GM12878 (cell line): ENCODE results near the gene DMD. TPM values are rescaled to one million over a fixed set of nuclear protein-coding genes. Genes with fewer than 3 reads are reported as not detected.

ENCODE experiments used
- ATAC-seq: fragments of 200-7000 bp; cut with Tn5 transposase; 3 replicates; pipeline ENCODE4 v1.9.1; 2020; ENCODE audit warnings: mild to moderate bottlenecking, moderate library complexity
- BruUV-seq: library from RNA; stranded (reverse); fragments of 400-500 nt; replicated peaks from 2 replicates; lab custom pipeline; 2021; lab: Mats Ljungman, UMichigan
- CTCF ChIA-PET: fragments of 300-600 bp; sonication (Branson Sonifier 250); formaldehyde crosslinking; extraction: SDS; loops from one replicate; lab custom pipeline; 2021; ENCODE audit warnings: inconsistent platforms; lab: Yijun Ruan, JAX
- POLR2A ChIA-PET: fragments of 350-600 bp; formaldehyde crosslinking; extraction: SDS; loops from one replicate; lab custom pipeline; 2021; ENCODE audit warnings: inconsistent platforms; lab: Charles Lee
- RAD21 ChIA-PET: fragments of 300-600 bp; sonication (Branson Sonifier 250); formaldehyde crosslinking; loops from one replicate; lab custom pipeline; 2023; ENCODE audit warnings: antibody characterized with exemption; ENCODE audit not compliant: unreplicated experiment; lab: Charles Lee
- SMC1A ChIA-PET: fragments of 300-600 bp; sonication (Branson Sonifier 250); formaldehyde crosslinking; loops from one replicate; lab custom pipeline; 2023; ENCODE audit not compliant: unreplicated experiment, uncharacterized antibody; lab: Charles Lee
- DNase-seq: peaks from one replicate; pipeline ENCODE4 v3.0.0-alpha.2; 2011; ENCODE audit warnings: low read depth, low spot score
- FAIRE-seq: peaks from 3 replicates; lab custom pipeline; 2011; peaks lifted over from hg19 to GRCh38; lab: Jason Lieb, UNC
- H2AFZ ChIP-seq: 2 replicates; pipeline ENCODE4 v1.6.0; 2011; ENCODE audit warnings: low read depth, low read length, control low read depth; ENCODE audit not compliant: control insufficient read depth
- H3K27ac ChIP-seq: 2 replicates; pipeline ENCODE4 v1.5.1; 2011; ENCODE audit warnings: control low read depth; ENCODE audit not compliant: control insufficient read depth, insufficient read depth
- H3K27me3 ChIP-seq, 2 experiments: replicated peaks in 1 of 2; 2 replicates each; pipeline versions ENCODE4 v1.6.0 to v1.6.1; 2011; ENCODE audit warnings: low read length in 1 of 2; ENCODE audit not compliant: control insufficient read depth in 2 of 2, insufficient read depth in 2 of 2
- H3K36me3 ChIP-seq, 2 experiments: 2 replicates each; pipeline ENCODE4 v1.5.1; 2011; ENCODE audit warnings: low read length in 1 of 2; ENCODE audit not compliant: control insufficient read depth in 2 of 2, insufficient read depth in 2 of 2
- H3K4me1 ChIP-seq: 2 replicates; pipeline ENCODE4 v1.6.1; 2011; ENCODE audit warnings: mild to moderate bottlenecking, low read length, moderate library complexity, mixed read lengths; ENCODE audit not compliant: control insufficient read depth, insufficient read depth
- H3K4me2 ChIP-seq: 2 replicates; pipeline ENCODE4 v1.6.0; 2011; ENCODE audit warnings: control low read depth; ENCODE audit not compliant: control insufficient read depth, insufficient read depth
- H3K4me3 ChIP-seq: fragments of 200-600 bp; sonication (generic); 2 replicates; pipeline ENCODE4 v1.5.1; 2016
- H3K79me2 ChIP-seq: 2 replicates; pipeline ENCODE4 v1.6.0; 2011; ENCODE audit warnings: low read length; ENCODE audit not compliant: control insufficient read depth, insufficient read depth
- H3K9ac ChIP-seq: 2 replicates; pipeline ENCODE4 v1.8.0; 2011; ENCODE audit warnings: low read length, control low read depth, mixed read lengths; ENCODE audit not compliant: control insufficient read depth, insufficient read depth
- H3K9me3 ChIP-seq: replicated peaks from 3 replicates; pipeline ENCODE4 v1.5.1; 2011; ENCODE audit warnings: mild to moderate bottlenecking, low read length; ENCODE audit not compliant: control insufficient read depth, insufficient read depth
- H4K20me1 ChIP-seq: 2 replicates; pipeline ENCODE4 v1.6.0; 2011; ENCODE audit not compliant: control insufficient read depth, insufficient read depth
- CBFB ChIP-seq: IDR thresholded peaks from 2 replicates; pipeline ENCODE4 v1.6.1; 2016; ENCODE audit warnings: antibody characterized with exemption, low read depth
- CBX3 ChIP-seq: fragments of 200-600 bp; sonication (generic); IDR thresholded peaks from 2 replicates; pipeline ENCODE4 v1.6.1; 2016; ENCODE audit warnings: low read depth, borderline replicate concordance
- DPF2 ChIP-seq: fragments of 450-650 bp; IDR thresholded peaks from 2 replicates; pipeline ENCODE4 v1.6.1; 2017; ENCODE audit warnings: mild to moderate bottlenecking
- FOXM1 ChIP-seq: IDR thresholded peaks from 2 replicates; pipeline ENCODE4 v1.6.1; 2012; ENCODE audit warnings: low read depth, mild to moderate bottlenecking, inconsistent platforms, low read length, moderate library complexity
- NFYB ChIP-seq: IDR thresholded peaks from 2 replicates; pipeline ENCODE4 v1.6.1; 2011; ENCODE audit warnings: low read depth, mild to moderate bottlenecking, low read length, improper control_type of control experiment, moderate library complexity; ENCODE audit not compliant: insufficient read depth
- NKRF ChIP-seq: fragments of 450-650 bp; conservative IDR thresholded peaks from 2 replicates; pipeline ENCODE4 v1.6.1; 2017; ENCODE audit warnings: mild to moderate bottlenecking, moderate library complexity
- PAX8 ChIP-seq: fragments of 450-650 bp; IDR thresholded peaks from 2 replicates; pipeline ENCODE4 v1.6.1; 2017; ENCODE audit warnings: mild to moderate bottlenecking, moderate library complexity
- POLR2AphosphoS5 ChIP-seq: IDR thresholded peaks from 2 replicates; pipeline ENCODE4 v1.6.1; 2011; ENCODE audit warnings: mild to moderate bottlenecking, low read length, inconsistent platforms
- STAT3 ChIP-seq: IDR thresholded peaks from 2 replicates; pipeline ENCODE4 v1.6.1; 2011; ENCODE audit warnings: low read depth, low read length, improper control_type of control experiment
- WGBS: methylation state at CpG from one replicate; pipeline ENCODE4 v1.1.6; 2016; ENCODE audit warnings: low lambda C conversion rate; ENCODE audit not compliant: insufficient replicate concordance, insufficient coverage; ENCODE audit errors: missing lambda C conversion rate; 5-methylcytosine and 5-hydroxymethylcytosine counted together
- in situ Hi-C: fragments of 300-500 bp; cut with MboI; formaldehyde crosslinking; loops from 9 replicates; pipeline ENCODE4 v1.14.3; 2018; ENCODE audit warnings: mixed read lengths
- intact Hi-C: fragments of 100-400 bp; cut with micrococcal nuclease; formaldehyde crosslinking; loops from one replicate; pipeline ENCODE4 v1.14.2; 2022; ENCODE audit not compliant: unreplicated experiment
- polyA plus RNA-seq, 11 experiments: library from polyadenylated mRNA; depleted of rRNA in 4 of 11; unstranded in 6 of 11; stranded (reverse) in 5 of 11; fragments of >200 nt; fragmentation: Nextera tagmentation in 4 of 11; fragmentation: Illumina TruSeq in 1 of 11; extraction: Ambion mirVana in 4 of 11; extraction: Trizol in 1 of 11; gene quantifications; 1 replicate in 1 of 11; 2 replicates in 10 of 11; pipeline versions ENCODE4 v1.2.1 to v1.2.3, GENCODE V29; 2011 to 2016; ENCODE audit warnings: inconsistent platforms in 2 of 11, missing spikeins in 2 of 11, low read depth in 1 of 11
- total RNA-seq, 4 experiments: library from RNA; depleted of rRNA in 3 of 4; stranded (reverse); fragments of >200 nt in 3 of 4; fragmentation: Illumina TruSeq in 1 of 4; extraction: Trizol in 1 of 4; gene quantifications; 2 replicates each; pipeline versions ENCODE4 v1.2.1 to v1.2.3, GENCODE V29; 2013 to 2021
- TF ChIP-seq, protein P1 (sequence below): IDR thresholded peaks from 2 replicates; pipeline ENCODE4 v1.6.1; 2011; ENCODE audit warnings: borderline replicate concordance, low read depth, mild to moderate bottlenecking, moderate library complexity, mixed read lengths, low read length; ENCODE audit not compliant: insufficient read depth; ENCODE audit errors: extremely low read length

Gene DMD
- total and polyA plus RNA-seq, 10 of the 15 experiments (the other 5 are each of a cell fraction or from before 2014, with no cell fraction given), result 1.4 to 24.3 (median 4.3) TPM

GRCh38 chrX:32170481-32170880, 1040.9 kb downstream of the DMD start:
- POLR2A ChIA-PET, result no interaction called here
- Histone ChIP-seq H4K20me1 (no peaks in the 10 kb centered on the region), H3K79me2 (no peaks in the 10 kb centered on the region), H3K27ac (no peak overlapping the region), H3K36me3 (no peaks in the 10 kb centered on the region), H3K4me1 (no peaks in the 10 kb centered on the region), H3K27me3 (no peaks in the 10 kb centered on the region), H3K9me3 (no peaks in the 10 kb centered on the region), H3K9ac (no peak overlapping the region), H2AFZ (no peak overlapping the region), H3K4me2 (no peak overlapping the region), H3K4me3 (no peak overlapping the region)
- 24% methylated on average over 3 of the region's 3 CpGs for WGBS
- intact Hi-C loops (no loop called here), in situ Hi-C loops (no loop called here)
- SMC1A ChIA-PET, result no interaction called here
- CTCF ChIA-PET, result no interaction called here
- ATAC-seq (no peak), FAIRE-seq (no peak), DNase-seq (no peak)
- TF ChIP-seq CBFB (no peak), POLR2AphosphoS5 (no peak), PAX8 (no peak), STAT3 (no peak), NKRF (no peak), DPF2 (no peak), FOXM1 (no peak), NFYB (no peak), CBX3 (no peak)
- TF ChIP-seq, protein P1, sequence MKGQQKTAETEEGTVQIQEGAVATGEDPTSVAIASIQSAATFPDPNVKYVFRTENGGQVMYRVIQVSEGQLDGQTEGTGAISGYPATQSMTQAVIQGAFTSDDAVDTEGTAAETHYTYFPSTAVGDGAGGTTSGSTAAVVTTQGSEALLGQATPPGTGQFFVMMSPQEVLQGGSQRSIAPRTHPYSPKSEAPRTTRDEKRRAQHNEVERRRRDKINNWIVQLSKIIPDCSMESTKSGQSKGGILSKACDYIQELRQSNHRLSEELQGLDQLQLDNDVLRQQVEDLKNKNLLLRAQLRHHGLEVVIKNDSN, result no peak
- RAD21 ChIA-PET, result no interaction called here
- no TSS peak for BruUV-seq
